HepG2 (cell line): ENCODE measurements around the gene XAB2.
"Not testable (repeated sequence)": the region's sequence is repeated elsewhere in the genome, so short reads cannot be mapped to it uniquely, and the experiment has no call there.

Experiments used
- ASH2L ChIP-seq: fragments of 300-600, 200-600 bp; sonication (generic); IDR thresholded peaks from 2 replicates; pipeline ENCODE4 v1.7.0; 2017; ENCODE audit warnings: low read depth, mild to moderate bottlenecking, moderate library complexity, mixed read lengths, low read length; ENCODE audit not compliant: insufficient read length
- CTCF ChIP-seq: sonication (generic); formaldehyde crosslinking; IDR thresholded peaks from 2 replicates; pipeline ENCODE4 v1.5.0; 2020; ENCODE audit warnings: mild to moderate bottlenecking, missing genetic modification reagents, moderate library complexity
- EP300 ChIP-seq, 3 experiments: sonication (generic) in 1 of 3; formaldehyde crosslinking in 1 of 3; IDR thresholded peaks; 2 replicates each; pipeline versions ENCODE4 v1.5.1 to v1.6.1; 2011 to 2020; ENCODE audit warnings: low read depth in 2 of 3, low read length in 2 of 3, borderline replicate concordance in 1 of 3, improper control_type of control experiment in 1 of 3, mild to moderate bottlenecking in 1 of 3, missing genetic modification reagents in 1 of 3, moderate library complexity in 1 of 3
- KAT7 ChIP-seq: IDR thresholded peaks from 2 replicates; pipeline ENCODE4 v1.6.1; 2018; ENCODE audit warnings: borderline replicate concordance, missing compliant biosample characterization
- KMT2B ChIP-seq: IDR thresholded peaks from 2 replicates; pipeline ENCODE4 v1.6.1; 2016; ENCODE audit warnings: missing genetic modification reagents, missing compliant biosample characterization
- NCOA1 ChIP-seq: sonication (generic); formaldehyde crosslinking; IDR thresholded peaks from 2 replicates; pipeline ENCODE4 v1.9.0; 2021; ENCODE audit warnings: missing genetic modification reagents
- SP5 ChIP-seq: IDR thresholded peaks from 2 replicates; pipeline ENCODE4 v1.6.1; 2016; ENCODE audit warnings: low read depth, borderline replicate concordance
- USF2 ChIP-seq, 2 experiments: sonication (generic) in 1 of 2; formaldehyde crosslinking in 1 of 2; IDR thresholded peaks; 2 replicates each; pipeline versions ENCODE4 v1.5.1 to v1.6.1; 2011 to 2020; ENCODE audit warnings: borderline replicate concordance in 1 of 2, low read depth in 1 of 2, low read length in 1 of 2, mild to moderate bottlenecking in 1 of 2, missing genetic modification reagents in 1 of 2, moderate library complexity in 1 of 2
- ZNF282 ChIP-seq: fragments of 450-650 bp; IDR thresholded peaks from 2 replicates; pipeline ENCODE4 v1.6.1; 2018; ENCODE audit not compliant: partially characterized antibody

GRCh38 chr19:7577422-7577821, 51.9 kb downstream of the XAB2 start:
- not testable (repeated sequence) for TF ChIP-seq CTCF (CRISPR knock-in tag); NCOA1 (CRISPR knock-in tag); ASH2L; EP300 (IDR thresholded peaks at IDR 0.05; ENCODE audit: low read depth in 2 of 2, low read length in 2 of 2); EP300 (CRISPR knock-in tag; IDR thresholded peaks at IDR 0.05; ENCODE audit: borderline replicate concordance); KMT2B; ZNF282; SP5 (CRISPR knock-in tag); KAT7 (CRISPR knock-in tag); USF2 (IDR thresholded peaks at IDR 0.05; ENCODE audit: low read depth, low read length); USF2 (CRISPR knock-in tag; IDR thresholded peaks at IDR 0.05; ENCODE audit: borderline replicate concordance)
